ENCODE data around the gene SEPTIN10. TPM values are rescaled to one million over a fixed set of nuclear protein-coding genes. Genes with fewer than 3 reads are reported as not detected.
A peak's percentile ranks its signal among the peaks of the same experiment; 100 is the strongest.

The SEPTIN10 gene
- total RNA-seq, 3 donors from 2014 or later: 93.5 to 116 (median 100) TPM

DNA sequence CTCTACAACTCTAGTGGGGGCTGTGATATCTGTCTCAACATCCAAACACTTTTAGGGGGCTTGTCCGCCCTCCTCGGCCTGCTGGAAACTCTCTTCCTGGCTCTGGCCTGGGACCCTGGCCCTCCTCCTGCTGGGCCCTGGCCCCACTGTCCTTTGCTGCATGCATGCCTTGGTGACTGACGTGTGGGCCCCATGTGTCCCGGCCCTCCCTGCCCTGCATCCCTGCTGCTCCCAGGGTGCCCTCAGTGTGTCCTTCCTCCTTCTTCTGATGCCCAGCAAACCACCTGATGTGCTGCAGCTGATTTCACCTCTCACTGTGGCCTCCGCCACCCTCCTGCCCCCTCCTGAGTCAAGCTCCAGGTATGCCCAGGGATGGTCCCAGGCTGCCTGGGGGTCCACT, 101.7 kb downstream of the SEPTIN10 start:
- no peaks in the 10 kb centered on the region for H3K4me1 ChIP-seq
- no peaks in the 10 kb centered on the region for H3K9me3 ChIP-seq
- H3K27me3 ChIP-seq: no peaks in the 10 kb centered on the region
- H3K36me3 ChIP-seq: no peaks in the 10 kb centered on the region
- DNase-seq (ENCODE audit: low spot score in 2 of 2): no peak
- TF ChIP-seq POLR2AphosphoS5 (IDR thresholded peaks at IDR 0.05) (no peak), POLR2A (IDR thresholded peaks at IDR 0.05) (no peak)
- TF ChIP-seq, protein P1, sequence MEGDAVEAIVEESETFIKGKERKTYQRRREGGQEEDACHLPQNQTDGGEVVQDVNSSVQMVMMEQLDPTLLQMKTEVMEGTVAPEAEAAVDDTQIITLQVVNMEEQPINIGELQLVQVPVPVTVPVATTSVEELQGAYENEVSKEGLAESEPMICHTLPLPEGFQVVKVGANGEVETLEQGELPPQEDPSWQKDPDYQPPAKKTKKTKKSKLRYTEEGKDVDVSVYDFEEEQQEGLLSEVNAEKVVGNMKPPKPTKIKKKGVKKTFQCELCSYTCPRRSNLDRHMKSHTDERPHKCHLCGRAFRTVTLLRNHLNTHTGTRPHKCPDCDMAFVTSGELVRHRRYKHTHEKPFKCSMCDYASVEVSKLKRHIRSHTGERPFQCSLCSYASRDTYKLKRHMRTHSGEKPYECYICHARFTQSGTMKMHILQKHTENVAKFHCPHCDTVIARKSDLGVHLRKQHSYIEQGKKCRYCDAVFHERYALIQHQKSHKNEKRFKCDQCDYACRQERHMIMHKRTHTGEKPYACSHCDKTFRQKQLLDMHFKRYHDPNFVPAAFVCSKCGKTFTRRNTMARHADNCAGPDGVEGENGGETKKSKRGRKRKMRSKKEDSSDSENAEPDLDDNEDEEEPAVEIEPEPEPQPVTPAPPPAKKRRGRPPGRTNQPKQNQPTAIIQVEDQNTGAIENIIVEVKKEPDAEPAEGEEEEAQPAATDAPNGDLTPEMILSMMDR (IDR thresholded peaks at IDR 0.05): no peak
- no peak overlapping the region for H3K4me3 ChIP-seq
- no peak overlapping the region for H3K27ac ChIP-seq
- intact Hi-C loops (cut with DNase I; ENCODE audit: low total_unique reads): loop anchor here (10.0 kb wide), 1 partner anchor 387 kb away; the partner anchor contains the start of gene SH3RF3

DNA sequence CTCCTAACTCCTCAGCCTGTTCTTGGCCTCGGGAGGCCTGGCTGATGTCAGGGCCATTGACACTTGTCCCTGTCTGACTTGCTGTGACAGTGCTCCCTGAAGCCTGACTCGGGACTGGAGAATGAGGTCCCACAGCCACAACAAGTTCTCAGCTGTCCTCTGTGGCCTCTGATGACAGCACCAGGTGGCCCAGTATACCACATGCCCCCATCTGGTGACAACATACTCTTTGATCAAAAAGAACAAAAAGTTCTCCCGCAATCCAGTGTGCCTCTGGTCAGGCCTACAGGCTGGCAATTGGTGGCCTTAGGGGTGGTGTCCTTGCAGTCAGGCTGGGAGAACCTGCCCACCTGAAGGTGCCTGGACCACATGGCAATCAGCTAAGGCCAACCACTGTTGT, 102.6 kb downstream of the SEPTIN10 start:
- no peaks in the 10 kb centered on the region for H3K4me1 ChIP-seq
- H3K27ac ChIP-seq: no peak overlapping the region
- TF ChIP-seq POLR2A (IDR thresholded peaks at IDR 0.05): no peak
- TF ChIP-seq, protein P1 (IDR thresholded peaks at IDR 0.05): no peak
- TF ChIP-seq POLR2AphosphoS5 (IDR thresholded peaks at IDR 0.05): no peak
- no peaks in the 10 kb centered on the region for H3K36me3 ChIP-seq
- no peaks in the 10 kb centered on the region for H3K27me3 ChIP-seq
- H3K9me3 ChIP-seq: peaks cover 0 to 1% of the 10 kb centered on the region in 2 donors
- no peak for DNase-seq (ENCODE audit: low spot score in 2 of 2)
- intact Hi-C loops (cut with DNase I; ENCODE audit: low total_unique reads): loop anchor here (10.0 kb wide), 1 partner anchor 386 kb away; the partner anchor contains the start of gene SH3RF3
- no peak overlapping the region for H3K4me3 ChIP-seq

DNA sequence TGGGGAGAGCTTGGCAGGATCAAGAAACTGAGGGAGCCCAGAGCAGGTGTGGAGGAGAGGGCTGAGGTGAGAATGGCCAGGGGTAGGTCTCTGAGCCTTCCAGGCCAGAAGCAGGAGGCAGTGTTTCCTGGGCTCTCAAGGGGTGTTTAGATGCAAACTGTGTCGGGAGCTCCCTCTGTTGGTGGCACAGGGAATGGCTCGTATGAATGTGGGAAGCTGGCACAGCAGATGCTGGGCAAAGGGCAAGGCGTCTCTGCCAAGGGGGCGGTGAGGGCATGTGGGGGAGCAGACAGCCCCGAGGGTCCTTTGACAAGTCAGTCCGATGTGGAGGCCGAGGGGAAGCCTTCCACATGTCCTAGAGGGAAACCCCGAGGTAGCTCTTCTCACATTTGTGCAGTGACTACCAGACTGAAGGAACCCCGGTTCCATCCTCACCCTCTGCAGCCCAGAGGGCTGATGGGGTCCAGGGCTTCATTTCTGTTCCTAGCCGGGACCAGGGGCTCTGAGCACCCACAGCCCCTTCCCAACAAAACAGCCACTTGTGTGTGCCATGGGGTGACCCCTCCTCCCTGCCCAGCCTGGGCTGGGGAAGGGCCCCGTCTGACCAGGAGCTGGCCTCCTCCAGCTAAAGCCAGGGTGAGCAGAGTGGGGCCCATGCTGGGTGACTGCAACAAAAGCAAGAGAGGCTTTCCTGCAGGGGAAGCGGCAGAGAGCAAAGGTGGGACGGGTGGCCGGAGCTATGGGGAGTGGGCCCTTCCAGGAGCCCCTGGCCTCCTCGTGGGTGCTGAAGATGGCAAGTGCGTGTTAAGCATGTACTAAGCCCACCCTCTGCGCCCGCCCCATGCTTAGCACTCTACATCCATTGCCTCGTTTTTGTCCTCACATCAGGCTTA, 103.4 kb downstream of the SEPTIN10 start:
- H3K4me1 ChIP-seq: no peaks in the 10 kb centered on the region
- no peaks in the 10 kb centered on the region for H3K27me3 ChIP-seq
- no peak overlapping the region for H3K4me3 ChIP-seq
- no peak overlapping the region for H3K27ac ChIP-seq
- H3K36me3 ChIP-seq: no peaks in the 10 kb centered on the region
- DNase-seq (ENCODE audit: low spot score in 2 of 2): peak; percentile 62 to 72
- TF ChIP-seq, protein P1 (IDR thresholded peaks at IDR 0.05): peak; percentile 85 to 94 (median 89)
- TF ChIP-seq POLR2A (IDR thresholded peaks at IDR 0.05) (no peak), POLR2AphosphoS5 (IDR thresholded peaks at IDR 0.05) (no peak)
- intact Hi-C loops (cut with DNase I; ENCODE audit: low total_unique reads): loop anchor here (10.0 kb wide), 1 partner anchor 386 kb away; the partner anchor contains the start of gene SH3RF3
- H3K9me3 ChIP-seq: peaks cover 4 to 9% of the 10 kb centered on the region in 2 donors

DNA sequence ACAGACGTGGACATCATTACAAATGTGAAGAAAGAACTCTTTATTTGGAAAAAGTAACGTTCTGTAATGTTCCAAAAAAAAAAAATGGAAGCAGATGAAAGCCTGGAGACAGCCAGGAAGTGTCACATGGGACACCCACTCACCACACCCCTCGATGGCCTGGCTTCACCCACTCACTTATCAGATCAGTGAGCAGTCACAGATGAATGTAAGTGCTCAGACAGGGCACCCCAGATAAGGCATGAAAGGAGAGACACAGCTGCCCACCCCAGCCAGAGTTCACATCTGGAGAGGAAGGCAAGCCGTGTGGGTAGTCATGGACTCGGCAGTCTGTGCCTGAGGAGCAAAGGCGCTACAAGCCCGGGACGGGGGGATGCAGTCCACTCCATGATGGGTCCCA, 105.2 kb downstream of the SEPTIN10 start:
- H3K36me3 ChIP-seq: no peaks in the 10 kb centered on the region
- H3K27ac ChIP-seq: no peak overlapping the region
- H3K4me1 ChIP-seq: no peaks in the 10 kb centered on the region
- no peak for DNase-seq (ENCODE audit: low spot score in 2 of 2)
- H3K4me3 ChIP-seq: no peak overlapping the region
- no peaks in the 10 kb centered on the region for H3K27me3 ChIP-seq
- H3K9me3 ChIP-seq: peaks cover 7 to 9% of the 10 kb centered on the region in 2 donors
- intact Hi-C loops (cut with DNase I; ENCODE audit: low total_unique reads): no loop called here
- TF ChIP-seq POLR2AphosphoS5 (IDR thresholded peaks at IDR 0.05): no peak
- TF ChIP-seq POLR2A (IDR thresholded peaks at IDR 0.05): no peak
- TF ChIP-seq, protein P1 (IDR thresholded peaks at IDR 0.05): no peak

DNA sequence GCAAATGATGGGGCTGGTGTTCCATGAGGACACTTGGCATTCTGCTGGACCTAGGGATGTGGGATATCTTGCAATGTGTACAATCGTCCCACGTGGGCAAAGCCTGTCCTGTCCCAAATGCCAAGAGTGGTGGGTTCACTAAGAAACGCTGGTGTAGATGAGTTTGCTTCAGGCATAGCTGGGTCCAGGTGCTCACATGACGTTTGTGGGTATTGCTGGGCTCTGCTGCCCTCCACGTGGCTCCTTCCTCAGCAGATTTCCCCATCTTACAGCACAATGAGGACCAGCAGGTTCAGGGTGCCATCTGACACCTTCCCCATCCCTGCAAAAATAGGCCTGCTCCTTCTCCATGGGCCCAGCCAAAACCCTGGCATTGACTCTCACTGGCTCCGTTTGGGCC, 105.9 kb downstream of the SEPTIN10 start:
- DNase-seq (ENCODE audit: low spot score in 2 of 2): no peak
- Histone ChIP-seq H3K36me3 (no peaks in the 10 kb centered on the region), H3K27ac (no peak overlapping the region), H3K9me3 (peaks cover 7 to 9% of the 10 kb centered on the region in 2 donors), H3K4me3 (no peak overlapping the region), H3K4me1 (no peaks in the 10 kb centered on the region), H3K27me3 (no peaks in the 10 kb centered on the region)
- TF ChIP-seq POLR2AphosphoS5 (IDR thresholded peaks at IDR 0.05) (no peak), POLR2A (IDR thresholded peaks at IDR 0.05) (no peak)
- TF ChIP-seq, protein P1 (IDR thresholded peaks at IDR 0.05): no peak
- intact Hi-C loops (cut with DNase I; ENCODE audit: low total_unique reads): no loop called here
